GM12878 (cell line): ENCODE measurements around the gene AGFG1.

Experiments used
- ETV6 ChIP-seq, 2 experiments: fragments of 450-650 bp in 1 of 2; IDR thresholded peaks in 1 of 2; conservative IDR thresholded peaks in 1 of 2; 2 replicates each; pipeline ENCODE4 v1.6.1; 2014; ENCODE audit warnings: antibody characterized with exemption in 1 of 2, borderline replicate concordance in 1 of 2, low read depth in 1 of 2, mild to moderate bottlenecking in 1 of 2, moderate library complexity in 1 of 2
- HCFC1 ChIP-seq: fragments of 150-350 bp; IDR thresholded peaks from 2 replicates; pipeline ENCODE4 v1.6.1; 2014; ENCODE audit warnings: low read length
- LARP7 ChIP-seq: fragments of 450-650 bp; IDR thresholded peaks from 2 replicates; pipeline ENCODE4 v1.6.1; 2017; ENCODE audit warnings: mild to moderate bottlenecking
- RBBP5 ChIP-seq: fragments of 200-600 bp; sonication (generic); conservative IDR thresholded peaks from 2 replicates; pipeline ENCODE4 v1.6.1; 2016
- TCF7 ChIP-seq: IDR thresholded peaks from 2 replicates; pipeline ENCODE4 v1.6.1; 2014; ENCODE audit warnings: antibody characterized with exemption, borderline replicate concordance
- YY1 ChIP-seq: IDR thresholded peaks from 2 replicates; pipeline ENCODE4 v1.6.1; 2011; ENCODE audit warnings: low read depth, mild to moderate bottlenecking, low read length
- TF ChIP-seq, protein P1 (sequence below), 3 experiments: IDR thresholded peaks in 2 of 3; conservative IDR thresholded peaks in 1 of 3; 2 replicates each; pipeline ENCODE4 v1.5.1; 2011; ENCODE audit warnings: low read depth in 3 of 3, low read length in 3 of 3, mild to moderate bottlenecking in 3 of 3, control low read depth in 2 of 3, moderate library complexity in 2 of 3, inconsistent platforms in 1 of 3, mixed read lengths in 1 of 3; ENCODE audit not compliant: control insufficient read depth in 2 of 3, insufficient read depth in 1 of 3; ENCODE audit errors: extremely low read depth in 1 of 3
- TF ChIP-seq, protein P2 (sequence below): fragments of 450-650 bp; IDR thresholded peaks from 2 replicates; pipeline ENCODE4 v1.6.1; 2017; ENCODE audit warnings: mild to moderate bottlenecking

DNA sequence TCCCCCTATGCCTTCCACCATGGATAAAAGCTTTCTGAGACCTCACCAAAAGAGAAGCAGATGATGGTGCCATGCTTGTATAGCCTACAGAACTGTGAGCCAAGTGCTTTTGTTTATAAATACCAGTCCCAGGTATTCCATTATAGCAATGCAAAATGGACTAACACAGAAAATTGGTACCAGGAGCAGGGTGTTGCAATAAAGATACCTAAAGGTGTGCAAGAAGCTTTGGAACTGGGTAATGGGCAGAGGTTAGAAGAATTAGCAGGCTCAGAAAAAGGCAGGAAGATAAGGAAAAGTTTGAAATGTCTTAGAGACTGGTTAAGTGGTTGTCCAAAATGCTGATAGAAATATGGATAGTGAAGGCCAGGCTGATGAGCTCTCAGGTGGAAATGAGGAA lies 110.4 kb downstream of the AGFG1 start:
- TF ChIP-seq RBBP5: no peak
- no peak for TF ChIP-seq YY1
- TF ChIP-seq, protein P1, sequence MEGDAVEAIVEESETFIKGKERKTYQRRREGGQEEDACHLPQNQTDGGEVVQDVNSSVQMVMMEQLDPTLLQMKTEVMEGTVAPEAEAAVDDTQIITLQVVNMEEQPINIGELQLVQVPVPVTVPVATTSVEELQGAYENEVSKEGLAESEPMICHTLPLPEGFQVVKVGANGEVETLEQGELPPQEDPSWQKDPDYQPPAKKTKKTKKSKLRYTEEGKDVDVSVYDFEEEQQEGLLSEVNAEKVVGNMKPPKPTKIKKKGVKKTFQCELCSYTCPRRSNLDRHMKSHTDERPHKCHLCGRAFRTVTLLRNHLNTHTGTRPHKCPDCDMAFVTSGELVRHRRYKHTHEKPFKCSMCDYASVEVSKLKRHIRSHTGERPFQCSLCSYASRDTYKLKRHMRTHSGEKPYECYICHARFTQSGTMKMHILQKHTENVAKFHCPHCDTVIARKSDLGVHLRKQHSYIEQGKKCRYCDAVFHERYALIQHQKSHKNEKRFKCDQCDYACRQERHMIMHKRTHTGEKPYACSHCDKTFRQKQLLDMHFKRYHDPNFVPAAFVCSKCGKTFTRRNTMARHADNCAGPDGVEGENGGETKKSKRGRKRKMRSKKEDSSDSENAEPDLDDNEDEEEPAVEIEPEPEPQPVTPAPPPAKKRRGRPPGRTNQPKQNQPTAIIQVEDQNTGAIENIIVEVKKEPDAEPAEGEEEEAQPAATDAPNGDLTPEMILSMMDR (IDR thresholded peaks at IDR 0.05 in 2 of 3, conservative IDR thresholded peaks at IDR 0.05 in 1 of 3; ENCODE audit: control insufficient read depth in 2 of 3, extremely low read depth in 1 of 3, insufficient read depth in 1 of 3, low read depth in 3 of 3, low read length in 3 of 3): no peak
- TF ChIP-seq HCFC1: no peak
- no peak for TF ChIP-seq TCF7
- no peak for TF ChIP-seq LARP7
- TF ChIP-seq, protein P2, sequence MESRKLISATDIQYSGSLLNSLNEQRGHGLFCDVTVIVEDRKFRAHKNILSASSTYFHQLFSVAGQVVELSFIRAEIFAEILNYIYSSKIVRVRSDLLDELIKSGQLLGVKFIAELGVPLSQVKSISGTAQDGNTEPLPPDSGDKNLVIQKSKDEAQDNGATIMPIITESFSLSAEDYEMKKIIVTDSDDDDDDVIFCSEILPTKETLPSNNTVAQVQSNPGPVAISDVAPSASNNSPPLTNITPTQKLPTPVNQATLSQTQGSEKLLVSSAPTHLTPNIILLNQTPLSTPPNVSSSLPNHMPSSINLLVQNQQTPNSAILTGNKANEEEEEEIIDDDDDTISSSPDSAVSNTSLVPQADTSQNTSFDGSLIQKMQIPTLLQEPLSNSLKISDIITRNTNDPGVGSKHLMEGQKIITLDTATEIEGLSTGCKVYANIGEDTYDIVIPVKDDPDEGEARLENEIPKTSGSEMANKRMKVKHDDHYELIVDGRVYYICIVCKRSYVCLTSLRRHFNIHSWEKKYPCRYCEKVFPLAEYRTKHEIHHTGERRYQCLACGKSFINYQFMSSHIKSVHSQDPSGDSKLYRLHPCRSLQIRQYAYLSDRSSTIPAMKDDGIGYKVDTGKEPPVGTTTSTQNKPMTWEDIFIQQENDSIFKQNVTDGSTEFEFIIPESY: no peak
- no peak for TF ChIP-seq ETV6 (conservative IDR thresholded peaks at IDR 0.05 in 1 of 2, IDR thresholded peaks at IDR 0.05 in 1 of 2; ENCODE audit: borderline replicate concordance in 1 of 2, low read depth in 1 of 2)
